Right atrium auricular region (tissue), 2 donors: ENCODE data around the gene ACSM5. TPM values are rescaled to one million over a fixed set of nuclear protein-coding genes. Genes with fewer than 3 reads are reported as not detected.

Source experiments
- DNase-seq: peaks from one replicate; pipeline ENCODE4 v3.0.0-alpha.2; 2019; ENCODE audit warnings: low spot score
- H3K27ac ChIP-seq, 2 donors: fragments of 200-600 bp; sonication (generic); 1 replicate in 1 of 2; 2 replicates in 1 of 2; pipeline ENCODE4 v1.5.1; 2016 to 2019
- H3K27me3 ChIP-seq, 2 donors: fragments of 200-600 bp; sonication (generic); one replicate each; pipeline versions ENCODE4 v1.5.1 to v1.6.0; 2017 to 2019
- H3K36me3 ChIP-seq: fragments of 200-600 bp; sonication (generic); one replicate; pipeline ENCODE4 v1.5.1; 2016
- H3K4me1 ChIP-seq, 2 donors: fragments of 200-600 bp; sonication (generic); one replicate each; pipeline versions ENCODE4 v1.5.1 to v1.6.0; 2017 to 2019
- H3K4me3 ChIP-seq, 2 donors: fragments of 200-600 bp; sonication (generic); 1 replicate in 1 of 2; 2 replicates in 1 of 2; pipeline ENCODE4 v1.5.1; 2017 to 2019; ENCODE audit warnings: mild to moderate bottlenecking in 1 of 2, moderate library complexity in 1 of 2
- H3K9me3 ChIP-seq, 2 donors: fragments of 200-600 bp; sonication (generic); one replicate each; pipeline ENCODE4 v1.5.1; 2019
- total RNA-seq, 2 donors: library from RNA; depleted of rRNA; stranded (reverse); fragments of >200 nt; gene quantifications; one replicate each; pipeline ENCODE4 v1.1.0, GENCODE V29; 2016
- TF ChIP-seq, protein P1 (sequence below), 2 donors: fragments of 200-600 bp; sonication (generic); IDR thresholded peaks; one replicate each; pipeline ENCODE4 v1.5.1; 2019; ENCODE audit warnings: antibody characterized with exemption in 2 of 2

The ACSM5 gene
- total RNA-seq, 2 donors from 2014 or later, result 1.7 TPM

DNA sequence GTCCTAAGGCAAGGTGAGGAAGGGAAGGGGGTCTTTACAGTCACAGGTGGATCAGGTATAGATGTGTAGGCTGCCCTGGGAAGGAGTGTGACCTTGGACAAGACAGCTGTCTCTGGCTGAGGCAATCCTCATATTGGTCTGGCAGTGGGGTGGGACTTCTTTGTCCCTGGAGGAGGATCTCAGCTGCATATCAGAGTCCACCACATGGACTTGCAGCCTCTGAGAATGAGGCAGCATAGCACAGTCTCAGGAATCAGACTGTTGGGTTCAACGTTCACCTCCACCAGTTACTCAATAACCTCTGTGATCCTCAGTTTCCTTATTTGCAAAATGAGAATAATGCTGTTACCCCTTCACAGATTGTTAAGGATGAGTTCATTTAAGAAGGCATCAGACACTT is 75.4 kb downstream of the ACSM5 start:
- no peaks in the 10 kb centered on the region for H3K27me3 ChIP-seq
- TF ChIP-seq, protein P1, sequence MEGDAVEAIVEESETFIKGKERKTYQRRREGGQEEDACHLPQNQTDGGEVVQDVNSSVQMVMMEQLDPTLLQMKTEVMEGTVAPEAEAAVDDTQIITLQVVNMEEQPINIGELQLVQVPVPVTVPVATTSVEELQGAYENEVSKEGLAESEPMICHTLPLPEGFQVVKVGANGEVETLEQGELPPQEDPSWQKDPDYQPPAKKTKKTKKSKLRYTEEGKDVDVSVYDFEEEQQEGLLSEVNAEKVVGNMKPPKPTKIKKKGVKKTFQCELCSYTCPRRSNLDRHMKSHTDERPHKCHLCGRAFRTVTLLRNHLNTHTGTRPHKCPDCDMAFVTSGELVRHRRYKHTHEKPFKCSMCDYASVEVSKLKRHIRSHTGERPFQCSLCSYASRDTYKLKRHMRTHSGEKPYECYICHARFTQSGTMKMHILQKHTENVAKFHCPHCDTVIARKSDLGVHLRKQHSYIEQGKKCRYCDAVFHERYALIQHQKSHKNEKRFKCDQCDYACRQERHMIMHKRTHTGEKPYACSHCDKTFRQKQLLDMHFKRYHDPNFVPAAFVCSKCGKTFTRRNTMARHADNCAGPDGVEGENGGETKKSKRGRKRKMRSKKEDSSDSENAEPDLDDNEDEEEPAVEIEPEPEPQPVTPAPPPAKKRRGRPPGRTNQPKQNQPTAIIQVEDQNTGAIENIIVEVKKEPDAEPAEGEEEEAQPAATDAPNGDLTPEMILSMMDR (IDR thresholded peaks at IDR 0.05), result no peak
- no peaks in the 10 kb centered on the region for H3K4me1 ChIP-seq
- no peak for DNase-seq
- H3K9me3 ChIP-seq, result no peaks in the 10 kb centered on the region
- H3K27ac ChIP-seq, result no peak overlapping the region
- no peaks in the 10 kb centered on the region for H3K36me3 ChIP-seq
- no peak overlapping the region for H3K4me3 ChIP-seq

DNA sequence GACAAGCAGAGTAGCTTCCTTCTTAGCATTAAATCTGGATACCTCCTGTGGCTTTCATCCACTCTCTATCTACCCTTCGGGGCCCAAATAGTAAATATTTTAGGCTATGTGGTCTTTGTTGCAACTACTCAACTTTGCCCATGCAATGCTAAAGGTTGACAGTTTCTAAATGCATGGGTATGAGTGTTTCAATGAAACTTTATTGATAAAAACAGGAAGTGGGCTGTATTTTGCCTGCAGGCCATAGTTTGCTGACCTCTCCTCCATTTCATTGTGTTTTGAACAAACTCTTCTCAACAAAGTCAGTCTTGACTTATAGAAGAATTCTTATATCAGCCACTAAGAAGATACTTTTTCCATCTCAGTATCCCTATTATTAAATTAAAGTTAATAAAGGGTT is 76.1 kb downstream of the ACSM5 start:
- H3K4me1 ChIP-seq, result no peaks in the 10 kb centered on the region
- DNase-seq, result no peak
- no peaks in the 10 kb centered on the region for H3K27me3 ChIP-seq
- no peaks in the 10 kb centered on the region for H3K9me3 ChIP-seq
- TF ChIP-seq, protein P1 (IDR thresholded peaks at IDR 0.05), result no peak
- H3K36me3 ChIP-seq, result no peaks in the 10 kb centered on the region
- H3K4me3 ChIP-seq, result no peak overlapping the region
- H3K27ac ChIP-seq, result no peak overlapping the region

Other genes starting within 250 kb of the ACSM5 start
- gene GP2, start 82.0 kb upstream of the ACSM5 start, total RNA-seq, result not detected
- gene UMOD, start 56.8 kb upstream of the ACSM5 start, total RNA-seq, result not detected
- not detected for gene PDILT, start 4.8 kb upstream of the ACSM5 start, total RNA-seq
- gene ACSM2A, start 42.0 kb downstream of the ACSM5 start, total RNA-seq, result not detected
- not detected for gene ACSM2B, start 166.8 kb downstream of the ACSM5 start, total RNA-seq